ENCODE measurements around the gene ZNF343. TPM values are rescaled to one million over a fixed set of nuclear protein-coding genes. Genes with fewer than 3 reads are reported as not detected.

Gene ZNF343
- total RNA-seq, 1 experiment from 2014 or later, result 13.4 TPM

DNA sequence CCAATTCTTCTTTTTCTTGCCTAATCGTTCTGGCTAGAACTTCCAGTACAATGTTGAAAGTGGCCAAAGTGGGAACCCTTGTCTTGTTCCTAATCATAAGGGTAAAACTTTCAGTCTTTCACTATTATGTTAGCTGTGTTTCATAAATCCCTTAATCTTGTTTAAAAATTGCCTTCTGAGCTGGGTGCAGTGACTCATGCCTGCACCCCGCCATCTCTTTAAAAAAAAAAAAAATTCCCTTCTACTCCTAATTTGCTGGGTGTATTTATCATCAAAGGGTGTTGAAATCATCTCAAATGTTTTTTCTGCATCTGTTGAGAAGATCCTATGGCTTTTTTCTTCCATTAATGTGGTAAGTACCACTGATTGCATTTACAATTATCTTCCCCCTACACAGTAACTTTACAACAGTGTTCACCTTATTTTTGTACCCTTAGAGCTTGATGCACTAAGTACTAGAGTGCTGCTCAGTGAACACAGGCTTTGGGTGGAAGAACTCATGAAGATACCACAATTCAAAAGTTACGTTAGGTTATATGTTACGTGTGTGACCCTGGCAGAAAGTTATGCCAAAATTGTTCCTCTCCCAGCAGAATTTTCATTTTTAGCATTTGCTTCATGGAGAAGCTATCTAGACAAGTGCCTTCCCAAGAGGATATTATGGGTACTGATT is 47.8 kb downstream of the ZNF343 start:
- Histone ChIP-seq H3K36me3 (ENCODE audit: control insufficient read depth, insufficient read depth, low read length) (peaks cover 54% of the 10 kb centered on the region), H3K4me1 (ENCODE audit: control insufficient read depth, insufficient read depth, low read length) (no peaks in the 10 kb centered on the region), H3K27me3 (ENCODE audit: control insufficient read depth, insufficient read depth, low read length) (no peaks in the 10 kb centered on the region), H3K4me3 (ENCODE audit: low read depth in 2 of 2, low read length in 2 of 2) (no peak overlapping the region), H3K27ac (ENCODE audit: low read length) (no peak overlapping the region), H3K9me3 (ENCODE audit: control insufficient read depth, insufficient read depth, low read depth, low read length) (no peaks in the 10 kb centered on the region)
- TF ChIP-seq POLR2AphosphoS5 (IDR thresholded peaks at IDR 0.05; ENCODE audit: low read depth, low read length) (no peak), SIN3A (IDR thresholded peaks at IDR 0.05; ENCODE audit: borderline replicate concordance, insufficient read depth, low read depth, low read length) (no peak), TCF7L2 (IDR thresholded peaks at IDR 0.05; ENCODE audit: low read depth, low read length) (no peak)
- TF ChIP-seq, protein P1, sequence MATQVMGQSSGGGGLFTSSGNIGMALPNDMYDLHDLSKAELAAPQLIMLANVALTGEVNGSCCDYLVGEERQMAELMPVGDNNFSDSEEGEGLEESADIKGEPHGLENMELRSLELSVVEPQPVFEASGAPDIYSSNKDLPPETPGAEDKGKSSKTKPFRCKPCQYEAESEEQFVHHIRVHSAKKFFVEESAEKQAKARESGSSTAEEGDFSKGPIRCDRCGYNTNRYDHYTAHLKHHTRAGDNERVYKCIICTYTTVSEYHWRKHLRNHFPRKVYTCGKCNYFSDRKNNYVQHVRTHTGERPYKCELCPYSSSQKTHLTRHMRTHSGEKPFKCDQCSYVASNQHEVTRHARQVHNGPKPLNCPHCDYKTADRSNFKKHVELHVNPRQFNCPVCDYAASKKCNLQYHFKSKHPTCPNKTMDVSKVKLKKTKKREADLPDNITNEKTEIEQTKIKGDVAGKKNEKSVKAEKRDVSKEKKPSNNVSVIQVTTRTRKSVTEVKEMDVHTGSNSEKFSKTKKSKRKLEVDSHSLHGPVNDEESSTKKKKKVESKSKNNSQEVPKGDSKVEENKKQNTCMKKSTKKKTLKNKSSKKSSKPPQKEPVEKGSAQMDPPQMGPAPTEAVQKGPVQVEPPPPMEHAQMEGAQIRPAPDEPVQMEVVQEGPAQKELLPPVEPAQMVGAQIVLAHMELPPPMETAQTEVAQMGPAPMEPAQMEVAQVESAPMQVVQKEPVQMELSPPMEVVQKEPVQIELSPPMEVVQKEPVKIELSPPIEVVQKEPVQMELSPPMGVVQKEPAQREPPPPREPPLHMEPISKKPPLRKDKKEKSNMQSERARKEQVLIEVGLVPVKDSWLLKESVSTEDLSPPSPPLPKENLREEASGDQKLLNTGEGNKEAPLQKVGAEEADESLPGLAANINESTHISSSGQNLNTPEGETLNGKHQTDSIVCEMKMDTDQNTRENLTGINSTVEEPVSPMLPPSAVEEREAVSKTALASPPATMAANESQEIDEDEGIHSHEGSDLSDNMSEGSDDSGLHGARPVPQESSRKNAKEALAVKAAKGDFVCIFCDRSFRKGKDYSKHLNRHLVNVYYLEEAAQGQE (IDR thresholded peaks at IDR 0.05; ENCODE audit: insufficient read depth in 1 of 2, low read depth in 2 of 2, low read length in 1 of 2), result no peak
- TF ChIP-seq, protein P2, sequence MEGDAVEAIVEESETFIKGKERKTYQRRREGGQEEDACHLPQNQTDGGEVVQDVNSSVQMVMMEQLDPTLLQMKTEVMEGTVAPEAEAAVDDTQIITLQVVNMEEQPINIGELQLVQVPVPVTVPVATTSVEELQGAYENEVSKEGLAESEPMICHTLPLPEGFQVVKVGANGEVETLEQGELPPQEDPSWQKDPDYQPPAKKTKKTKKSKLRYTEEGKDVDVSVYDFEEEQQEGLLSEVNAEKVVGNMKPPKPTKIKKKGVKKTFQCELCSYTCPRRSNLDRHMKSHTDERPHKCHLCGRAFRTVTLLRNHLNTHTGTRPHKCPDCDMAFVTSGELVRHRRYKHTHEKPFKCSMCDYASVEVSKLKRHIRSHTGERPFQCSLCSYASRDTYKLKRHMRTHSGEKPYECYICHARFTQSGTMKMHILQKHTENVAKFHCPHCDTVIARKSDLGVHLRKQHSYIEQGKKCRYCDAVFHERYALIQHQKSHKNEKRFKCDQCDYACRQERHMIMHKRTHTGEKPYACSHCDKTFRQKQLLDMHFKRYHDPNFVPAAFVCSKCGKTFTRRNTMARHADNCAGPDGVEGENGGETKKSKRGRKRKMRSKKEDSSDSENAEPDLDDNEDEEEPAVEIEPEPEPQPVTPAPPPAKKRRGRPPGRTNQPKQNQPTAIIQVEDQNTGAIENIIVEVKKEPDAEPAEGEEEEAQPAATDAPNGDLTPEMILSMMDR (IDR thresholded peaks at IDR 0.05), result no peak
- no TSS peak for BruUV-seq (replicated peaks)
- DNase-seq (ENCODE audit: low read depth, low spot score), result no peak
- intact Hi-C loops (cut with micrococcal nuclease; ENCODE audit: unreplicated experiment) (no loop called here), in situ Hi-C loops (cut with HindIII; ENCODE audit: low pct_unique_long_range_greater_than_20kb, low sequenced_read_pairs) (no loop called here)
- no peak for ATAC-seq
- ChIA-PET POLR2A (interaction anchor here (0.6 kb wide), 1 partner anchor 415 kb away, joined by 3 read pairs; no protein-coding TSS in a partner anchor), CTCF (no interaction called here)

DNA sequence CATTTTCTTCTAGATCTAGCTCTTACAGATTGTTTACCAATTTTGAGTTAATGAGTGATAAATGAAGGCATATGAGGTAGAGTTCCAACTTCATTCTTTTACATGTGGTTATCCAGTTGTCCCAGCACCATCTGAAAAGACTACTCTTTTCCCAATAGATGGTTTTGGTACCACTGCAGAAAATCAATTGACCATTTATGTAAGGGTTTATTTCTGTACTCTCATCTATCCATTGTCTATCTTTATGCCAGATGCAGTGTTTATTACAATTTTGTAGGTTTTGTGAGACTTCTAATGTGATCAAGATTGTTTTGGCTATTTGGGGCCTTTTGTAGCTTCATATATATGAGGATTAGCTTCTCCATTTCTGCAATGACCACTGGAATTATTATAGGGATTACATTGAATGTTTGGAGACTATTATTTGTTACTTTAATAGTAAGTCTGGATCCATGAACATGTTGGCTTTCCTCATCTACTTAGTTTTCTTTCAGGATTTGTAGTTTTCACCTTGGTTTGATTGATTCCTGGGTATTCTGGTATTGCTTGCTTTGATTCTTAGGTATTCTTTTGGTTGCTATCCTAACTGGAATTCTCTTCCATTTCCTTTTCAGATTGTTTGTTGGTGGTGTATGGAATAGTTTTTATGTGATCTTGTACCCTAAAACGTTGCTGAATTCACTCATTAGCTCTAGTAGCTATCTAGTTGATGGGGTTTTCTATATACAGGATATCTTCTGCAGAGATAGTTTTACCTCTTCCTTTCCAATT is 48.5 kb downstream of the ZNF343 start:
- peaks cover 48% of the 10 kb centered on the region for H3K36me3 ChIP-seq (ENCODE audit: control insufficient read depth, insufficient read depth, low read length)
- no TSS peak for BruUV-seq (replicated peaks)
- POLR2A ChIA-PET, result no interaction called here

More for the DNA sequence above, 48.5 kb downstream of the ZNF343 start:
- in situ Hi-C loops (cut with HindIII; ENCODE audit: low pct_unique_long_range_greater_than_20kb, low sequenced_read_pairs), result no loop called here
- no peak overlapping the region for H3K27ac ChIP-seq (ENCODE audit: low read length)
- no peak; the same call in 1 of the 2 replicates for TF ChIP-seq POLR2AphosphoS5 (IDR thresholded peaks at IDR 0.05; ENCODE audit: low read depth, low read length)
- no peak for TF ChIP-seq TCF7L2 (IDR thresholded peaks at IDR 0.05; ENCODE audit: low read depth, low read length)
- TF ChIP-seq, protein P2 (IDR thresholded peaks at IDR 0.05), result no peak
- no peaks in the 10 kb centered on the region for H3K27me3 ChIP-seq (ENCODE audit: control insufficient read depth, insufficient read depth, low read length)
- H3K4me1 ChIP-seq (ENCODE audit: control insufficient read depth, insufficient read depth, low read length), result no peaks in the 10 kb centered on the region
- ATAC-seq (no peak), DNase-seq (ENCODE audit: low read depth, low spot score) (no peak)
- no peak overlapping the region for H3K4me3 ChIP-seq (ENCODE audit: low read depth in 2 of 2, low read length in 2 of 2)
- intact Hi-C loops (cut with micrococcal nuclease; ENCODE audit: unreplicated experiment), result loop anchor here (10.0 kb wide), 1 partner anchor 495 kb away; no protein-coding TSS in a partner anchor
- H3K9me3 ChIP-seq (ENCODE audit: control insufficient read depth, insufficient read depth, low read depth, low read length), result no peaks in the 10 kb centered on the region
- CTCF ChIA-PET, result no interaction called here
